IMR-90 (cell line): Measurements from ENCODE around the gene GMEB2. TPM values are rescaled to one million over a fixed set of nuclear protein-coding genes. Genes with fewer than 3 reads are reported as not detected.

ENCODE experiments used
- ATAC-seq: fragments of 200-7000 bp; cut with Tn5 transposase; 2 replicates; pipeline ENCODE4 v1.9.1; 2020; ENCODE audit warnings: low read depth, mild to moderate bottlenecking, moderate library complexity
- BruUV-seq: library from RNA; stranded (reverse); fragments of 400-500 nt; replicated peaks from 2 replicates; lab custom pipeline; 2021; lab: Mats Ljungman, UMichigan
- CTCF ChIA-PET: fragments of 300-600 bp; formaldehyde crosslinking; extraction: SDS; loops from one replicate; lab custom pipeline; 2021; ENCODE audit warnings: antibody characterized with exemption; lab: Yijun Ruan, JAX
- POLR2A ChIA-PET: fragments of 300-600 bp; sonication (Branson Sonifier 250); formaldehyde crosslinking; loops from one replicate; lab custom pipeline; 2022; ENCODE audit warnings: antibody characterized with exemption; ENCODE audit not compliant: unreplicated experiment; lab: Charles Lee
- DNase-seq: peaks from one replicate; pipeline ENCODE4 v3.0.0; 2013
- H2AFZ ChIP-seq: replicated peaks from 2 replicates; pipeline ENCODE3; 2013; ENCODE audit warnings: low read length, mild to moderate bottlenecking; ENCODE audit not compliant: poor library complexity
- H2AK5ac ChIP-seq: 2 replicates; pipeline ENCODE4 v1.6.1; 2013; ENCODE audit warnings: low read depth, low read length, inconsistent platforms
- H2AK9ac ChIP-seq: replicated peaks from 2 replicates; pipeline ENCODE3; 2013; ENCODE audit warnings: mild to moderate bottlenecking, low read depth, low read length, moderate library complexity; ENCODE audit not compliant: poor library complexity
- H2BK120ac ChIP-seq: 2 replicates; pipeline ENCODE4 v1.6.1; 2013; ENCODE audit warnings: low read depth, low read length, inconsistent platforms
- H2BK15ac ChIP-seq: 3 replicates; pipeline ENCODE4 v1.6.1; 2013; ENCODE audit warnings: low read depth, low read length, inconsistent platforms
- H2BK20ac ChIP-seq: 2 replicates; pipeline ENCODE4 v1.6.1; 2013; ENCODE audit warnings: low read depth, mild to moderate bottlenecking, inconsistent platforms, low read length, moderate library complexity
- H2BK5ac ChIP-seq: 2 replicates; pipeline ENCODE4 v1.6.1; 2013; ENCODE audit warnings: mild to moderate bottlenecking, low read depth, low read length, inconsistent platforms; ENCODE audit not compliant: poor library complexity, severe bottlenecking
- H3K14ac ChIP-seq: replicated peaks from 2 replicates; pipeline ENCODE4 v1.6.1; 2013; ENCODE audit warnings: low read depth, low read length, inconsistent platforms
- H3K18ac ChIP-seq: 2 replicates; pipeline ENCODE4 v1.6.1; 2013; ENCODE audit warnings: low read depth, low read length, control low read depth
- H3K23ac ChIP-seq: 2 replicates; pipeline ENCODE4 v1.6.1; 2013; ENCODE audit warnings: low read depth, low read length, inconsistent platforms
- H3K27ac ChIP-seq: 2 replicates; pipeline ENCODE4 v1.5.1; 2013; ENCODE audit warnings: mild to moderate bottlenecking, control low read depth, low read length; ENCODE audit not compliant: insufficient read depth
- H3K27me3 ChIP-seq: 2 replicates; pipeline ENCODE4 v1.6.1; 2013; ENCODE audit warnings: low read length; ENCODE audit not compliant: control insufficient read depth, insufficient read depth
- H3K36me3 ChIP-seq: 2 replicates; pipeline ENCODE4 v1.6.1; 2013; ENCODE audit warnings: low read length, mixed read lengths; ENCODE audit not compliant: control insufficient read depth, insufficient read depth
- H3K4ac ChIP-seq: 2 replicates; pipeline ENCODE4 v1.6.1; 2013; ENCODE audit warnings: low read depth, low read length, inconsistent platforms
- H3K4me1 ChIP-seq: 2 replicates; pipeline ENCODE4 v1.6.1; 2013; ENCODE audit warnings: low read length, mixed read lengths; ENCODE audit not compliant: control insufficient read depth, insufficient read depth
- H3K4me2 ChIP-seq: 2 replicates; pipeline ENCODE4 v1.6.1; 2013; ENCODE audit warnings: low read depth, mild to moderate bottlenecking, control low read depth, low read length, moderate library complexity
- H3K4me3 ChIP-seq: 2 replicates; pipeline ENCODE4 v1.5.1; 2013; ENCODE audit warnings: low read depth, mild to moderate bottlenecking, control low read depth, low read length, moderate library complexity; ENCODE audit not compliant: insufficient read depth
- H3K56ac ChIP-seq: 2 replicates; pipeline ENCODE4 v1.6.1; 2013; ENCODE audit warnings: low read length, inconsistent platforms; ENCODE audit not compliant: insufficient read depth; ENCODE audit errors: extremely low read depth
- H3K79me1 ChIP-seq, 2 experiments: 2 replicates each; pipeline ENCODE4 v1.6.1; 2013; ENCODE audit warnings: low read length in 2 of 2, inconsistent platforms in 1 of 2, low read depth in 1 of 2
- H3K9ac ChIP-seq: 2 replicates; pipeline ENCODE4 v1.6.1; 2013; ENCODE audit warnings: low read depth, low read length, control low read depth
- H3K9me1 ChIP-seq: 2 replicates; pipeline ENCODE4 v1.6.1; 2013; ENCODE audit warnings: low read length, inconsistent platforms; ENCODE audit not compliant: insufficient read depth
- H3K9me3 ChIP-seq: 2 replicates; pipeline ENCODE4 v1.6.1; 2013; ENCODE audit warnings: low read length; ENCODE audit not compliant: control insufficient read depth, insufficient read depth
- H4K20me1 ChIP-seq: 2 replicates; pipeline ENCODE4 v1.6.1; 2013; ENCODE audit warnings: low read length, inconsistent platforms; ENCODE audit not compliant: insufficient read depth
- H4K5ac ChIP-seq: 2 replicates; pipeline ENCODE4 v1.6.1; 2013; ENCODE audit warnings: mild to moderate bottlenecking, low read depth, low read length, control low read depth
- H4K8ac ChIP-seq, 2 experiments: 2 replicates each; pipeline ENCODE4 v1.6.1; 2013; ENCODE audit warnings: low read depth in 2 of 2, low read length in 2 of 2, control low read depth in 1 of 2, inconsistent platforms in 1 of 2
- H4K91ac ChIP-seq: 2 replicates; pipeline ENCODE4 v1.6.1; 2013; ENCODE audit warnings: low read depth, low read length, inconsistent platforms; ENCODE audit not compliant: insufficient read depth
- BHLHE40 ChIP-seq: fragments of 150-350 bp; IDR thresholded peaks from 2 replicates; pipeline ENCODE4 v1.6.1; 2016; ENCODE audit warnings: mild to moderate bottlenecking, low read depth, low read length
- CEBPB ChIP-seq: IDR thresholded peaks from 2 replicates; pipeline ENCODE4 v1.6.1; 2012; ENCODE audit warnings: low read depth, low read length, improper control_type of control experiment
- CHD1 ChIP-seq: IDR thresholded peaks from 2 replicates; pipeline ENCODE4 v1.6.1; 2012; ENCODE audit warnings: low read depth, low read length, improper control_type of control experiment
- CTCF ChIP-seq: conservative IDR thresholded peaks from 2 replicates; pipeline ENCODE4 v1.5.1; 2012; ENCODE audit warnings: mild to moderate bottlenecking, low read depth, low read length, improper control_type of control experiment
- FOS ChIP-seq: fragments of 150-350 bp; IDR thresholded peaks from 2 replicates; pipeline ENCODE4 v1.6.1; 2016; ENCODE audit warnings: low read depth, low read length
- NFE2L2 ChIP-seq: fragments of 150-350 bp; IDR thresholded peaks from 2 replicates; pipeline ENCODE4 v1.6.1; 2016; ENCODE audit warnings: low read depth, mild to moderate bottlenecking, low read length
- POLR2A ChIP-seq: IDR thresholded peaks from 2 replicates; pipeline ENCODE4 v1.6.1; 2012; ENCODE audit warnings: mild to moderate bottlenecking, low read depth, low read length
- RAD21 ChIP-seq: IDR thresholded peaks from 2 replicates; pipeline ENCODE4 v1.6.1; 2012; ENCODE audit warnings: low read length, improper control_type of control experiment
- RFX5 ChIP-seq: IDR thresholded peaks from 2 replicates; pipeline ENCODE4 v1.8.0; 2012; ENCODE audit warnings: low read depth, mild to moderate bottlenecking, low read length, moderate library complexity
- USF2 ChIP-seq: fragments of 150-350 bp; IDR thresholded peaks from 2 replicates; pipeline ENCODE4 v1.6.1; 2017; ENCODE audit warnings: mild to moderate bottlenecking, antibody characterized with exemption, low read length, low read depth
- WGBS, 2 experiments: methylation state at CpG; one replicate each; pipeline versions ENCODE4 v1.1.5 to v1.1.7; 2013; ENCODE audit warnings: missing lambda C conversion rate in 2 of 2; ENCODE audit not compliant: insufficient read length in 1 of 2; ENCODE audit errors: extremely low coverage in 2 of 2; 5-methylcytosine and 5-hydroxymethylcytosine counted together
- dilution Hi-C: fragments of 300-500 bp; cut with HindIII; formaldehyde crosslinking; loops from one replicate; pipeline ENCODE4 v1.14.3; 2018; ENCODE audit warnings: low sequenced_read_pairs; ENCODE audit not compliant: unreplicated experiment
- in situ Hi-C: fragments of 300-500 bp; cut with MboI; formaldehyde crosslinking; loops from 3 replicates; pipeline ENCODE4 v1.14.3; 2019; ENCODE audit warnings: low sequenced_read_pairs, inconsistent platforms, mixed read lengths
- intact Hi-C: fragments of 100-400 bp; cut with micrococcal nuclease; formaldehyde crosslinking; loops from 2 replicates; pipeline ENCODE4 v1.10.0; 2022
- polyA plus RNA-seq, 3 experiments: library from polyadenylated mRNA; depleted of rRNA; stranded (reverse); fragments of >200 nt; gene quantifications; 2 replicates each; pipeline ENCODE4 v1.2.3, GENCODE V29; 2012; ENCODE audit warnings: low replicate concordance in 1 of 3
- total RNA-seq: library from RNA; depleted of rRNA; stranded (reverse); fragments of >200 nt; gene quantifications from 2 replicates; pipeline ENCODE4 v1.2.3, GENCODE V29; 2012

Gene GMEB2
- total and polyA plus RNA-seq, 2 of the 4 experiments (the other 2 are of a cell fraction) = 5.0 to 10.0 TPM

- Histone ChIP-seq H2BK15ac (no peak overlapping the region), H4K20me1 (no peaks in the 10 kb centered on the region), H3K18ac (no peak overlapping the region), H3K36me3 (no peaks in the 10 kb centered on the region), H3K27me3 (peaks cover 40% of the 10 kb centered on the region), H2AFZ (peak overlapping the region; percentile 51), H4K5ac (no peak overlapping the region), H3K14ac (no peak overlapping the region), H3K23ac (no peak overlapping the region), H2AK5ac (no peak overlapping the region), H2BK20ac (no peak overlapping the region), H3K4ac (no peak overlapping the region), H3K9ac (no peak overlapping the region), H3K9me3 (no peaks in the 10 kb centered on the region), H3K79me1 (no peaks in the 10 kb centered on the region), H2BK120ac (no peak overlapping the region), H3K4me3 (no peak overlapping the region), H2BK5ac (no peak overlapping the region), H2AK9ac (no peak overlapping the region), H4K91ac (no peak overlapping the region), H3K27ac (no peak overlapping the region), H3K4me1 (no peaks in the 10 kb centered on the region), H3K4me2 (no peak overlapping the region), H3K56ac (no peak overlapping the region), H3K9me1 (no peaks in the 10 kb centered on the region), H4K8ac (no peak overlapping the region)
- BruUV-seq = no TSS peak
- DNase-seq (no peak), ATAC-seq (no peak)
- POLR2A ChIA-PET = no interaction called here
- CTCF ChIA-PET = no interaction called here
- in situ Hi-C loops (no loop called here), dilution Hi-C loops (no loop called here), intact Hi-C loops (no loop called here)
- TF ChIP-seq POLR2A (no peak), RFX5 (no peak), CHD1 (no peak), NFE2L2 (no peak), RAD21 (no peak), FOS (no peak), BHLHE40 (no peak), USF2 (no peak), CEBPB (no peak), CTCF (no peak)
- no CpG with 5 or more reads among the region's 25 CpGs for WGBS, 2 experiments
Measured at GRCh38 chr20:63549019-63549418, 77.9 kb downstream of the GMEB2 start.
